GM10847 (cell line): ENCODE results near the gene NRP1.

Experiments
- POLR2A ChIP-seq: IDR thresholded peaks from 2 replicates; pipeline ENCODE4 v1.6.1; 2011; ENCODE audit not compliant: insufficient read length; ENCODE audit errors: extremely low read depth

Gene NRP1

GRCh38 chr10:33247221-33247922, 87.1 kb downstream of the NRP1 start:
- TF ChIP-seq POLR2A, result no peak

DNA sequence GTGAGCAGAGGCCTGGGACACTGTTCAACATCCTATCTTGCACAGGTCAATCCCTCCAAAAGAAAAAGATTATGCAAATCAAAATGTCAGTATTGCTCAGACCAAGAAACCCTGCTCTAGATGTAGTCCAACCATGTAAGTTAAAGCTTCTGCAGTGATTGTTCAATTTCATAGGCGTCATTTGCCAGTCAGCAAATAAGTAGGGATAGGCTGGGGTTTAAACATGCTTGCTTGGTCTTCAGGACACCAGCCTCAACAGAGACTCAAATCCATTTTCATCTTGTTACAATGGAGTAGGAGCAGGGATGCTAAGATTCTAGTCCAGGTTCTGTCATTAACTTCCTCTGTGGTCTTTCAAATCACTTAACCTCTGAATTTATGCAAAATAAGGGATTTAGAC, 89.1 kb downstream of the NRP1 start:
- no peak for TF ChIP-seq POLR2A

DNA sequence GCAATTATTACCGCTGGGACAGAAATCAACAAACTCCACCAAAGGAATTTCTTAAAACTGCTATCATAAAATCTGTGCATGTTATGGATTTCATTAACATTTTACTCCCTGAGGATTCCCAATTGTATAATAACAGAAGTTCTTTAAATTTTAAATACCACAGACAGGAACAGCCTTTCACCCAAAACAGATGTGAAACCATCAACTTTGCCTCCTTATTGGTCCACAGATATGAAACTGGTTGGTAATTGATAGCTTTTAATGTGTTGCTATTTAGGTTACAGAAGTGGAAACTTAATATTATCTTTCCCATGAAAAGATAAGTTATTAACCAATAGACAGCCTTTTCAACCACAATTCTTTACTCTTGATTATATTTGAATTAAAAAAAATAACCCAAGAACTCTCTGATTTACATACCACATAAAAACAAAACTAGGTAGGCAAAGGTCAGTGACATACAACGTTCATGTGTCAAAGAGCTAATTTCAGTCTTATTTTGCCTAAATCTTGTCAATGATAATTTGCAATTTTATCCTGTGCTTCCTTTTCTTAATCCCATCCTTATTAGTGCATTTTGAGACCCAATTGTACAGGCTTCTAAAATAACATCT, 90.0 kb downstream of the NRP1 start:
- no peak for TF ChIP-seq POLR2A

DNA sequence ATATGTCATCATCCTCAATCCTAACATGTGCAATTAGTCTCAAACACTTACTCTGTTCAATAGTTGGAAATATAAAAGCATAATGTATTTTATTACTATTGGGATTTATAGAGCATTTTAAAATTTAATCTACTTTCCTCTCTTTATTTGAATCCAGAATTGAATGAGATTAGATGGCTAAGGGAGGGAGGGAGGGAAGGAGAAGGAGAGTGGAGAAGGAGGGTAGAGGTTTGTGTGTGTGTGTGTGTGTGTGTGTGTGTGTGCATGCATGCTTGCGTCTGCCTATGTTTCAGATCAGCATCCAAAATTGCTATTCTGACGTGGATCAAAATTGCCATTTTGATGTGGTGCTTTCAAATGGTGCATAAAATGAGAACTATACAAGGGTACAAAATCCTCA, 90.8 kb downstream of the NRP1 start:
- no peak for TF ChIP-seq POLR2A

DNA sequence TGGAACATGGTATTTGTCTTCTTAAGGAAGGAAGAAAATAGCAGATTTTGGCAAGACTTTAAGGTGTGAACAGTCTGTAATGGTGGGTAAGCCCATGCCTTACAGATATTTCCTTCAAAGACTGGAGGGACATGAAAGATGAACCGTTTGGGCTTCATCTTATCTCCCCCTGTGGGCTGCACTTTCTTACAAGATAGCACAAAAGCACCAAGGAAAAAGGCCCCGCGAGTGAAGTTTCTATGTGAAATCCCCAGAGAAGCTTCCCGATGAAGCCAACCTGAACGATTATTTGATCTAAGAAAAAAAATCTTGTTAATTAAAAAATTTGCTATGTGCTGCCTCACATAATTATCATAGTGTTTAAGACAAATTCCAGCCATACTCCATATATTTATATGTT, 91.5 kb downstream of the NRP1 start:
- TF ChIP-seq POLR2A, result no peak

DNA sequence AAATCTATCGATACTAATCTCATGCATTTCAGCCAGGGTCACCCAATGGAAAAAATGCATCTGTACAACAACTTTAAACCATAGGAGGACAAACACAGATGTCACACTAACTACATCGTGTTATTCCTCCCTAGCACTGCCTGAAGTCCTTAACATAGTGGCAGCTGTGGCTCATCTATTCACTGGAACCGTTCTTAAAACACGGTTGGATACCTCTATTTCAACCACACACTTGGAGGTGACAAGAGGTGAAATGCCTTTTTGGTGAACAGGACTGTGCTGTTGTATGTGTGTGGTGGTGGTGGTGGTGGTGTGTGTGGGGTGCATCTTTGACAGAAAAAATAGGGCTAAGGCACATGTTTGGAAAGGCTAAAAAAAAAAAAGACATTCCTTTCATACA, 93.1 kb downstream of the NRP1 start:
- TF ChIP-seq POLR2A, result no peak

GRCh38 chr10:33240931-33241330, 93.5 kb downstream of the NRP1 start:
- no peak for TF ChIP-seq POLR2A

DNA sequence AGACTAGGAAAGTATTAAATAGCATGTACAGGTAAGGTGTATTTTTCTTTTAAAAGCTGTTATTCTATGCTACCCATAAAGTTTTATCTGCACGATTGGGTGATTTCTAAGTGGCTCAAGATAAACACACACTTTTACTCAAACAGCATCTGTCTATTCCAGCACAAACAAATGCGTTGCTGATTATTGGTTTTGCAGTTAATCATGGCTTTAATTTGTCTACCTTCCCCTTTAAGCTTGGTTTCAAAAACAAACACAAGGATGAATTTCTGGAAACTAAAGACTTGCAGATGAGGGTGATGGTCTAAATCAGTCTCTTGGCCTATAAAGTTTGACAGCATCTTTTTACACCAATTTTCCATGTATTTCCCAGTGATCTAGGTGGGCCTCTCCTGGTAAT, 94.2 kb downstream of the NRP1 start:
- no peak for TF ChIP-seq POLR2A

- TF ChIP-seq POLR2A, result no peak
These were observed 95.2 kb downstream of the NRP1 start for GRCh38 chr10:33239257-33239656.

- no peak for TF ChIP-seq POLR2A
These were observed 95.8 kb downstream of the NRP1 start for GRCh38 chr10:33238643-33239042.

GRCh38 chr10:33237736-33238624, 96.5 kb downstream of the NRP1 start:
- TF ChIP-seq POLR2A, result no peak

- no peak for TF ChIP-seq POLR2A
These were observed 97.6 kb downstream of the NRP1 start for GRCh38 chr10:33236916-33237315.

DNA sequence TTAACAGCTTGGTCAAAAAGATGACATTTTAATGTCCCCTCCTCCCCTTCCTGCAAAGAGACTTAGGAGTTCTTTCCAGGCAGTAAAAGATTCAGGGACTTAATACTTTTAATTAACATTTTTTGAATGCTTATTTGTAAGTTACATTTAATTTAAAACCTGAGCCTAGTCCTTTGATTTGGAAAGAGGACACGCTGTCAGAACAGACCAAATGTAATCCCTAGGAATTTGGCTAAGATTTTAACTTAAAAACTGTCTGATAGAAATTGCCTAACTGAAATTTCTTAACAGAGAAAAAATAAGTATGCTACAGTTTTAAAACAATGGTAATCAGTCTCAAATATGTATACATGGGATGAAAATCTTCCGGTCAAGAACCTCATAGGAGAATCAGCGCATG, 98.5 kb downstream of the NRP1 start:
- no peak for TF ChIP-seq POLR2A

- TF ChIP-seq POLR2A, result no peak
These were observed 99.1 kb downstream of the NRP1 start for GRCh38 chr10:33235251-33235884.

- TF ChIP-seq POLR2A, result no peak
These were observed 99.6 kb downstream of the NRP1 start for GRCh38 chr10:33234831-33235237.
